Measurements from ENCODE around the gene BTRC. TPM values are rescaled to one million over a fixed set of nuclear protein-coding genes. Genes with fewer than 3 reads are reported as not detected.

The BTRC gene
- total RNA-seq, 6 experiments from 2014 or later, result 22.3 to 27.9 (median 24.5) TPM

GRCh38 chr10:101452593-101452992 is 98.6 kb downstream of the BTRC start:
- TF ChIP-seq CTCF (IDR thresholded peaks at IDR 0.05), result no peak

GRCh38 chr10:101453318-101453717 is 99.4 kb downstream of the BTRC start:
- no peak for DNase-seq
- no peak overlapping the region for H3K4me3 Mint-ChIP-seq
- no peaks in the 10 kb centered on the region for H3K27me3 Mint-ChIP-seq (ENCODE audit: insufficient read depth)
- no peaks in the 10 kb centered on the region for H3K36me3 Mint-ChIP-seq (ENCODE audit: low read depth)
- TF ChIP-seq CTCF (IDR thresholded peaks at IDR 0.05), result no peak
- peaks cover 10% of the 10 kb centered on the region for H3K4me1 Mint-ChIP-seq (ENCODE audit: low read depth)
- H3K9me3 Mint-ChIP-seq, result no peaks in the 10 kb centered on the region
- H3K27ac Mint-ChIP-seq, result no peak overlapping the region

More at GRCh38 chr10:101452593-101452992, 98.6 kb downstream of the BTRC start:
- Mint-ChIP-seq H3K36me3 (ENCODE audit: low read depth) (no peaks in the 10 kb centered on the region), H3K9me3 (no peaks in the 10 kb centered on the region), H3K4me1 (ENCODE audit: low read depth) (peaks cover 10% of the 10 kb centered on the region), H3K27ac (no peak overlapping the region), H3K4me3 (no peak overlapping the region), H3K27me3 (ENCODE audit: insufficient read depth) (no peaks in the 10 kb centered on the region)
- DNase-seq, result no peak

GRCh38 chr10:101453791-101454718 is 100.1 kb downstream of the BTRC start:
- Mint-ChIP-seq H3K4me1 (ENCODE audit: low read depth) (peaks cover 10% of the 10 kb centered on the region), H3K27me3 (ENCODE audit: insufficient read depth) (no peaks in the 10 kb centered on the region), H3K4me3 (no peak overlapping the region), H3K27ac (no peak overlapping the region), H3K36me3 (ENCODE audit: low read depth) (no peaks in the 10 kb centered on the region), H3K9me3 (no peaks in the 10 kb centered on the region)
- peak; percentile 9 for DNase-seq
- TF ChIP-seq CTCF (IDR thresholded peaks at IDR 0.05), result no peak

- Mint-ChIP-seq H3K36me3 (ENCODE audit: low read depth) (no peaks in the 10 kb centered on the region), H3K4me1 (ENCODE audit: low read depth) (peaks cover 5% of the 10 kb centered on the region), H3K9me3 (no peaks in the 10 kb centered on the region), H3K4me3 (no peak overlapping the region), H3K27ac (no peak overlapping the region), H3K27me3 (ENCODE audit: insufficient read depth) (no peaks in the 10 kb centered on the region)
- TF ChIP-seq CTCF (IDR thresholded peaks at IDR 0.05), result no peak
- DNase-seq, result no peak
Observed at GRCh38 chr10:101458869-101459268, 104.9 kb downstream of the BTRC start.

- H3K9me3 Mint-ChIP-seq, result no peaks in the 10 kb centered on the region
- DNase-seq, result no peak
- no peaks in the 10 kb centered on the region for H3K27me3 Mint-ChIP-seq (ENCODE audit: insufficient read depth)
- peaks cover 7% of the 10 kb centered on the region; the same call in 1 of the 2 replicates for H3K4me1 Mint-ChIP-seq (ENCODE audit: low read depth)
- no peak for TF ChIP-seq CTCF (IDR thresholded peaks at IDR 0.05)
- H3K4me3 Mint-ChIP-seq, result no peak overlapping the region
- H3K27ac Mint-ChIP-seq, result no peak overlapping the region
- no peaks in the 10 kb centered on the region for H3K36me3 Mint-ChIP-seq (ENCODE audit: low read depth)
Observed at GRCh38 chr10:101464082-101464481, 110.1 kb downstream of the BTRC start.
